ENCODE results near the gene TDRD9. TPM values are rescaled to one million over a fixed set of nuclear protein-coding genes. Genes with fewer than 3 reads are reported as not detected.

The TDRD9 gene
- total RNA-seq, 2 donors from 2014 or later, result 1.6 to 4.6 TPM

Other genes with a start within 250 kb of the TDRD9 start
- gene XRCC3, start 213.0 kb upstream of the TDRD9 start, total RNA-seq, result 10 to 100 TPM; 31.5 to 47.4 TPM
- 10 to 100 TPM; 11.6 to 15.7 TPM for gene ZFYVE21, start 212.6 kb upstream of the TDRD9 start, total RNA-seq
- gene PPP1R13B, start 80.9 kb upstream of the TDRD9 start, total RNA-seq, result 10 to 100 TPM; 13.8 to 15.4 TPM
- not detected for gene RD3L, start 14.1 kb downstream of the TDRD9 start, total RNA-seq
- gene ASPG, start 157.2 kb downstream of the TDRD9 start, total RNA-seq, result under 1 TPM in 1 of 2 donors, not detected in 1; 0.30 TPM
- under 1 TPM; 0.05 to 0.25 TPM for gene KIF26A, start 210.1 kb downstream of the TDRD9 start, total RNA-seq